GM10248 (cell line): ENCODE data around the gene C3orf20.

Source experiments
- CTCF ChIA-PET: fragments of 300-600 bp; sonication (Branson Sonifier 250); formaldehyde crosslinking; extraction: SDS; loops from one replicate; lab custom pipeline; 2021; ENCODE audit warnings: antibody characterized with exemption; lab: Yijun Ruan, JAX
- POLR2A ChIA-PET: fragments of 350-650 bp; sonication (Branson Sonifier 250); formaldehyde crosslinking; extraction: SDS; loops from one replicate; lab custom pipeline; 2020; ENCODE audit warnings: antibody characterized with exemption; lab: Yijun Ruan, JAX
- DNase-seq: peaks from one replicate; pipeline ENCODE4 v3.0.0; 2012; ENCODE audit errors: extremely low spot score
- CTCF ChIP-seq: IDR thresholded peaks from 2 replicates; pipeline ENCODE4 v1.5.1; 2012; ENCODE audit warnings: mild to moderate bottlenecking, low read depth; ENCODE audit errors: extremely low read depth, missing control alignments, control extremely low read depth

C3orf20 gene

GRCh38 chr3:14785207-14786155 is 110.5 kb downstream of the C3orf20 start:
- CTCF ChIA-PET = interaction anchor here (0.7 to 1.1 kb wide), 4 partner anchors 110 to 149 kb away, joined by 3 to 5 read pairs (median 4); partner anchors contain the start of gene C3orf20
- no peak for TF ChIP-seq CTCF
- POLR2A ChIA-PET = no interaction called here
- DNase-seq = no peak

GRCh38 chr3:14786369-14786768 is 111.4 kb downstream of the C3orf20 start:
- CTCF ChIA-PET = interaction anchor here (1.1 kb wide), 1 partner anchor 113 kb away, joined by 5 read pairs; no protein-coding TSS in a partner anchor
- DNase-seq = no peak
- POLR2A ChIA-PET = no interaction called here
- TF ChIP-seq CTCF = no peak

GRCh38 chr3:14787630-14788029 is 112.7 kb downstream of the C3orf20 start:
- no peak for TF ChIP-seq CTCF
- POLR2A ChIA-PET = interaction anchor here (0.6 kb wide), 1 partner anchor 106 kb away, joined by 4 read pairs; no protein-coding TSS in a partner anchor
- CTCF ChIA-PET = interaction anchor here (1.1 to 2.7 kb wide), 3 partner anchors 101 to 321 kb away, joined by 3 to 16 read pairs (median 3); no protein-coding TSS in a partner anchor
- DNase-seq = no peak

GRCh38 chr3:14788644-14789043 is 113.7 kb downstream of the C3orf20 start:
- DNase-seq = no peak
- ChIA-PET POLR2A (no interaction called here), CTCF (interaction anchor here (0.9 to 2.7 kb wide), 5 partner anchors 8 to 133 kb away, joined by 3 to 16 read pairs (median 4); no protein-coding TSS in a partner anchor)
- no peak for TF ChIP-seq CTCF

- TF ChIP-seq CTCF = no peak
- ChIA-PET POLR2A (no interaction called here), CTCF (interaction anchor here (0.9 to 2.7 kb wide), 4 partner anchors 9 to 132 kb away, joined by 3 to 16 read pairs (median 6); no protein-coding TSS in a partner anchor)
- no peak for DNase-seq
These were observed 114.3 kb downstream of the C3orf20 start for GRCh38 chr3:14789221-14789620.

- CTCF ChIA-PET = interaction anchor here (0.9 to 4.7 kb wide), 7 partner anchors 8 to 137 kb away, joined by 3 to 59 read pairs (median 9); no protein-coding TSS in a partner anchor
- POLR2A ChIA-PET = no interaction called here
- no peak for TF ChIP-seq CTCF
- no peak for DNase-seq
These were observed 114.8 kb downstream of the C3orf20 start for GRCh38 chr3:14789640-14790285.
